HG02973 (cell line): ENCODE data around the gene TARM1.

Source experiments
- ATAC-seq: cut with Tn5 transposase; IDR thresholded peaks from one replicate; pipeline ENCODE4 v1.9.1; 2021; ENCODE audit warnings: moderate library complexity; ENCODE audit not compliant: unreplicated experiment

The TARM1 gene

GRCh38 chr19:54081032-54081431, at the start of gene TARM1:
TSS of gene TARM1 (minus strand) at chr19:54081365. CDS start at chr19:54081340, 25 bp downstream.
- ATAC-seq: no peak

DNA sequence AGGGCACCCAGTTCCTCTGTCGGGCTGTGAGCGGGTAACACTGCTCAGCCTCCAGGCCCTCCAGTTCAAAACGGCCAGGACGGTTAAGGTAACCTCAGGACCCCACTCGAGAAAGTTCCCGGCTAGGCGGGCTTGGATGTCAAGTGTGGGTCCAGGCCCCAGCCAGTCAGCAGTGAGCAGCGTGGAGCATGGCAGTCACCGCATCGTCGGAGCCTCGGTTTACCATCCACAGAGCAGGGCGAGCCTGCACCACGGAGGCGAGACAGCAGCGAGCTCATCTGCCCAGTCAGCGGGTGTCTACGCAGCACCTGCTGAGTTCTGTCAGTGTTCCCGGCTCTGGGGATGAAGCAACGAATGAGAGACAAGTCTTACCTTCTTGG, 48.4 kb upstream of the TARM1 start:
- no peak for ATAC-seq

- no peak for ATAC-seq
Observed at GRCh38 chr19:54128796-54129616, 47.8 kb upstream of the TARM1 start.

- no peak for ATAC-seq
Observed at GRCh38 chr19:54128441-54128725, 47.2 kb upstream of the TARM1 start.

- no peak for ATAC-seq
Observed at GRCh38 chr19:54127688-54128440, 46.7 kb upstream of the TARM1 start.

GRCh38 chr19:54125713-54126112, 44.5 kb upstream of the TARM1 start:
- no peak for ATAC-seq

- ATAC-seq: no peak
Observed at GRCh38 chr19:54124393-54124792, 43.2 kb upstream of the TARM1 start.

- ATAC-seq: no peak
Observed at GRCh38 chr19:54123682-54124081, 42.5 kb upstream of the TARM1 start.

DNA sequence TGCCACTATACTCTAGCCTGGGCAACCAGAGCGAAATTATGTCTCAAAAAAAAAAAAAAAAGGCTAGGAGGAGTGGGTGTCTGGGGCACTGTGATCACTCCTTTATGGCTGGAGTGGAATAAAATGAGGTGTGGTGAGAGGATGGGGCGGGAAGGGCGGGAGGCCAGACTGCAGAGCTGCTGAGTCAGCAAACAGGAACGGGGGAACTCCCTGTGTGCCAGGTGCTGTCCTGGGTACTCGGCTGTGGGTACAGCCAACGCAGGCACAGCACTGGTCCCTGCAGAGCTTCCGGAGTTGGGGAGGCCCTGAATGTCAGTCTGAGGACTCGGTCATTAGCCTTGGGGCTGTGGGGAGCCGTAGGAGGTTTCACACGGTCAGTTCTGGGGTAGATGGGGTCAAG, 40.1 kb upstream of the TARM1 start:
- no peak for ATAC-seq

- ATAC-seq: peak; percentile 76
Observed at GRCh38 chr19:54115109-54116063, 34.2 kb upstream of the TARM1 start, which contains the start of the genes PRPF31 and TFPT. TSS of gene PRPF31 (plus strand) at chr19:54115754. CDS start at chr19:54118279, 2,525 bp downstream. TSS of gene TFPT (minus strand) at chr19:54115657. CDS start at chr19:54115269, 388 bp downstream.

DNA sequence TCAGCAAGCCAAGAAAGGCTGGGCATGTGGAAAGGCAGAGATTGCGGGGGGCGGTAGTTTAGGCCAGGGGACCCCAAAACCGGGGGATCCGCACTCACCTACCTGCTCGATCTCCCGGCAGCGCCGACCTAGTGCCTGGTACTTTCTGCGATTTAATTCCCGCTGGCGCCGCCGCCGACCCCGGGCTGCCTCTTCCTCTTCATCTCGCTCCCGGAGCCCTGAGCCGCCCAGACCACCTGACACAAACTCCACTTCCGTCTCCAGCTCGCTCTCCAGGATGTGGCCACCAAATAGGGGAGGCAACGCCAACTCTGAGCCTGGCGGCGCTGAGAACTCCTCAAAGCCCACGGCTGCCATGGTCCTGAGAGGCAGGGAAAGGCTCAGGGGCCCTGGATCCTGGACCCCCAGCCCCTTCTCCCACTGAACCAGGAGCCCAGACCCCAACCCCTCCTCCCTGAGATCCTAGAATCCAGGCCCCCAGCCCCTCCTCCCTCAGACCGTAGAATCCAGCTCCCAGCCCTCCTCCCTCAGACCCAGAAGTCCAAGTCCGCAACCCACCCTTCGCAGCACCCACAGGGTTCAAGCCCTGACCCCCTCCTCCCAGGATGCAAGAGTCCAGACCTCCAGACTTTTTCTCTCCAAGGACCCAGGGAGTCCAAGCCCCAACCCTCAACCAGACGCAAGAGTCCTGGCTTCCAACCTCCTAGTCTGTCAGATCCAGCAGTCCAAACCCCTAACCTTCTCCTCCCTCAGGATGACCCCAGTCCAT, 33.4 kb upstream of the TARM1 start:
- peak; percentile 28 for ATAC-seq

- no peak for ATAC-seq
Observed at GRCh38 chr19:54109651-54110050, 28.5 kb upstream of the TARM1 start.

DNA sequence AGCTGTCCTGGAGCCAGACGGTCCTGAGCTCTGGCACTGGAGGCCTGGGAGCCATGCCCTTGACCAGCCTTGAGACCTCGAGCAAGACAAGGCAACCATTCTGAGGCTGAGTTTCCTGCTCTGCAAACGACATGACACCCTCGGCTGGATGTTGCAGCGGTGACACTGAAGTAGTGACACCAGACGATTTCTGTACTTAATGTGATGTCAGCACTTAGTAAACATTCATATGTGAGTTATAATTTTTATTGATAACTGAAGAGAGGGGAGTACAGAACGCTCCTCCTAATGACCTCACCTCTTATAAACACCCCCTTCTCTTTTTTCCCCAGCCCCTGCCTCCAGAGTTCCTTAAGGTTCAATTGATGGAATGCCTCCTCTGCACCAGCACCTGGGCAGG, 27.3 kb upstream of the TARM1 start:
- ATAC-seq: no peak

- no peak for ATAC-seq
Observed at GRCh38 chr19:54107876-54108490, 26.8 kb upstream of the TARM1 start.

GRCh38 chr19:54106716-54107115, 25.6 kb upstream of the TARM1 start:
- ATAC-seq: no peak

- no peak for ATAC-seq
Observed at GRCh38 chr19:54105796-54106195, 24.6 kb upstream of the TARM1 start.

- ATAC-seq: no peak
Observed at GRCh38 chr19:54104998-54105715, 24.0 kb upstream of the TARM1 start.

GRCh38 chr19:54102421-54103169, 21.4 kb upstream of the TARM1 start, which contains the start of gene NDUFA3:
TSS of gene NDUFA3 (plus strand) at chr19:54102855. CDS start at chr19:54102879, 24 bp downstream.
- ATAC-seq: peak; percentile 93
